ENCODE results near the gene CSE1L. TPM values are rescaled to one million over a fixed set of nuclear protein-coding genes. Genes with fewer than 3 reads are reported as not detected.
"Not testable (repeated sequence)": the region's sequence is repeated elsewhere in the genome, so short reads cannot be mapped to it uniquely, and the experiment has no call there.

CSE1L gene
- total RNA-seq, 2 experiments from 2014 or later, result 115 TPM

DNA sequence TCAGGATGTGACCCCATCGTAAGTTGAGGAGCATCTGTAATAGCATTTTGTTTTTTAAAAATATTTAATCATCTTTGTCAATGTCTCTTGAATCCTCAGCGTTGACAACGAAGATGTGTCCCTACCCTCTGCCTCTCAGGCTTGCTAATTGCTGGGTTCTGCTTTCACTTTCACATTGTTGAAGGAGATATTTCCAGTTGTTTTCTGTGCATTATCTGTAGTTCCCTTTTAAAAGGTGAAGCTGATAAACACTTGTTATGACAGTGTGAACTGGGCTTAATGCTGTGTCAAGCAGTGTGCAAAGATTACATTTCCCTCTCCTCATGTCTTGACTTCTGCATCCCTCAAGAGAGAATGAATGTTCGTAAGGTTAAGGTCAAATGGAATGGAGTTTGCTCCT, 54.9 kb downstream of the CSE1L start:
- intact Hi-C loops (cut with micrococcal nuclease), result no loop called here
- CTCF ChIA-PET, result interaction anchor here (0.6 to 2.7 kb wide), 3 partner anchors 25 to 116 kb away, joined by 3 to 7 read pairs (median 3); no protein-coding TSS in a partner anchor
- POLR2A ChIA-PET, result interaction anchor here (1.0 to 1.1 kb wide), 2 partner anchors 24 to 118 kb away, joined by 3 to 4 read pairs; no protein-coding TSS in a partner anchor
- no peaks in the 10 kb centered on the region for H3K27me3 Mint-ChIP-seq
- DNase-seq (no peak), ATAC-seq (no peak)
- peaks cover 6% of the 10 kb centered on the region for H3K4me1 Mint-ChIP-seq (ENCODE audit: low read depth)
- no peak overlapping the region for H3K4me3 Mint-ChIP-seq
- peak overlapping the region; percentile 75 for H3K27ac Mint-ChIP-seq
- TF ChIP-seq, protein P1, sequence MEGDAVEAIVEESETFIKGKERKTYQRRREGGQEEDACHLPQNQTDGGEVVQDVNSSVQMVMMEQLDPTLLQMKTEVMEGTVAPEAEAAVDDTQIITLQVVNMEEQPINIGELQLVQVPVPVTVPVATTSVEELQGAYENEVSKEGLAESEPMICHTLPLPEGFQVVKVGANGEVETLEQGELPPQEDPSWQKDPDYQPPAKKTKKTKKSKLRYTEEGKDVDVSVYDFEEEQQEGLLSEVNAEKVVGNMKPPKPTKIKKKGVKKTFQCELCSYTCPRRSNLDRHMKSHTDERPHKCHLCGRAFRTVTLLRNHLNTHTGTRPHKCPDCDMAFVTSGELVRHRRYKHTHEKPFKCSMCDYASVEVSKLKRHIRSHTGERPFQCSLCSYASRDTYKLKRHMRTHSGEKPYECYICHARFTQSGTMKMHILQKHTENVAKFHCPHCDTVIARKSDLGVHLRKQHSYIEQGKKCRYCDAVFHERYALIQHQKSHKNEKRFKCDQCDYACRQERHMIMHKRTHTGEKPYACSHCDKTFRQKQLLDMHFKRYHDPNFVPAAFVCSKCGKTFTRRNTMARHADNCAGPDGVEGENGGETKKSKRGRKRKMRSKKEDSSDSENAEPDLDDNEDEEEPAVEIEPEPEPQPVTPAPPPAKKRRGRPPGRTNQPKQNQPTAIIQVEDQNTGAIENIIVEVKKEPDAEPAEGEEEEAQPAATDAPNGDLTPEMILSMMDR (IDR thresholded peaks at IDR 0.05), result no peak
- H3K36me3 Mint-ChIP-seq (ENCODE audit: low read depth), result peaks cover 71% of the 10 kb centered on the region
- no peaks in the 10 kb centered on the region for H3K9me3 Mint-ChIP-seq

GRCh38 chr20:49103019-49103418, 56.9 kb downstream of the CSE1L start:
- Mint-ChIP-seq H3K4me1 (ENCODE audit: low read depth) (peaks cover 6% of the 10 kb centered on the region), H3K27ac (no peak overlapping the region), H3K27me3 (no peaks in the 10 kb centered on the region), H3K9me3 (no peaks in the 10 kb centered on the region), H3K4me3 (no peak overlapping the region), H3K36me3 (ENCODE audit: low read depth) (peaks cover 57% of the 10 kb centered on the region)
- intact Hi-C loops (cut with micrococcal nuclease), result no loop called here
- ATAC-seq, result no peak
- TF ChIP-seq, protein P1 (IDR thresholded peaks at IDR 0.05), result no peak
- ChIA-PET POLR2A (interaction anchor here (0.7 to 1.4 kb wide), 4 partner anchors 13 to 57 kb away, joined by 3 to 4 read pairs (median 3); partner anchors contain the start of gene CSE1L), CTCF (interaction anchor here (1.0 to 2.0 kb wide), 2 partner anchors 16 to 30 kb away, joined by 4 to 7 read pairs; no protein-coding TSS in a partner anchor)
- no peak for DNase-seq

DNA sequence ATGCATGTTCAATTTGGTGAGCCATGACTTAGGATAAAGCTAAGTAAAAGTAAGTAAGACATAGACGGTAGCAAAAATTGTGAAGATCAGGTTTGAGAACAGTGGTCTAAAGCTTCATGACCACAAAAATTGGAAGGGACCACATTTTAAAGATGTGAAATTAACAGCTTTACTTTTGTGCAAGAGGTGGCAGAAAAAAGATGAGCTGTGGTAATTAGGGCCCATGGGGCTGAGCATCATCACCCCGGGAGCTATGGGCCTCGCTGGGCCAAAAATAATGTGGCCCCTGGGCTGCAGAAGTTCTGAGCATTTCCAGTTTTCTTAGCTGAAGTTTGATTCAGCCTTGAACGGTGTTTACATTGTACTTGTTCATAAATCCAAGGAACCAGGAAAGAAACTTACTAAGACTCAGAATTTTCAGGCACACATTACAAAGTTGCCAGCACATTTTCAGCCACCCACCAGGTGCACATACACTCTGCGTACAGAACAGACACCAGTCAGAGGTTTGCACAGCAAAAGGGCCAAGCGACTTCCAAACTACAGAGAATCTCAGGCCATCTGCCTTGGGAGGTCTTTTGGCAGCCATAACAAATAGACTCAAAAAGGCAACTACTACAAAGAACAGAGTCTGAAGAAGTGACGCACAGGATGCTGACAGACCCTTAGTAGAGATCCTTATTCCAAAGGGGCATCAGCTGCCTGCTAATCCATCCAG, 57.7 kb downstream of the CSE1L start:
- Mint-ChIP-seq H3K27ac (peak overlapping the region; percentile 14), H3K36me3 (ENCODE audit: low read depth) (peaks cover 49% of the 10 kb centered on the region), H3K27me3 (no peaks in the 10 kb centered on the region), H3K4me3 (no peak overlapping the region), H3K4me1 (ENCODE audit: low read depth) (peaks cover 6% of the 10 kb centered on the region), H3K9me3 (no peaks in the 10 kb centered on the region)
- CTCF ChIA-PET, result interaction anchor here (1.0 to 2.0 kb wide), 2 partner anchors 17 to 29 kb away, joined by 4 to 7 read pairs; no protein-coding TSS in a partner anchor
- intact Hi-C loops (cut with micrococcal nuclease), result no loop called here
- ATAC-seq (no peak), DNase-seq (no peak)
- TF ChIP-seq, protein P1 (IDR thresholded peaks at IDR 0.05), result no peak
- POLR2A ChIA-PET, result interaction anchor here (0.9 to 1.6 kb wide), 5 partner anchors 9 to 58 kb away, joined by 3 to 4 read pairs (median 3); partner anchors contain the start of gene CSE1L

DNA sequence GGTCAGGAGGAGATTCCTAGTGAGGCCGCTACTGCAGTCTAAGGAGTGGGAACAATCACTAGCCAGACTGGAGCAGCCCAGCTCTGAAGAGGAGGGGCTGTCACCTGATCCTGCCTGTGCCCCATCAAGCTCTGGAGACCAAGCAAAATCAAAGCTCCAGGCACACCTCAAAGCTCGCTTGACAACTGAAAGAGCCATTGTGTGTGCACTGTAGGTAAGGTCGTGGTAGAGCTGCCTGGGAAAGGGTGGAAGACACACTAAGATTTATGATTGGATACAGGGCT, 58.2 kb downstream of the CSE1L start:
- intact Hi-C loops (cut with micrococcal nuclease), result no loop called here
- H3K4me1 Mint-ChIP-seq (ENCODE audit: low read depth), result peaks cover 6% of the 10 kb centered on the region
- DNase-seq, result no peak
- ChIA-PET POLR2A (interaction anchor here (0.9 to 1.6 kb wide), 5 partner anchors 9 to 131 kb away, joined by 3 read pairs; no protein-coding TSS in a partner anchor), CTCF (interaction anchor here (2.0 kb wide), 1 partner anchor 29 kb away, joined by 7 read pairs; no protein-coding TSS in a partner anchor)
- H3K9me3 Mint-ChIP-seq, result no peaks in the 10 kb centered on the region
- TF ChIP-seq, protein P1 (IDR thresholded peaks at IDR 0.05), result no peak
- H3K36me3 Mint-ChIP-seq (ENCODE audit: low read depth), result peaks cover 46% of the 10 kb centered on the region
- no peaks in the 10 kb centered on the region for H3K27me3 Mint-ChIP-seq
- H3K4me3 Mint-ChIP-seq, result no peak overlapping the region
- ATAC-seq, result no peak
- H3K27ac Mint-ChIP-seq, result peak overlapping the region; percentile 14

DNA sequence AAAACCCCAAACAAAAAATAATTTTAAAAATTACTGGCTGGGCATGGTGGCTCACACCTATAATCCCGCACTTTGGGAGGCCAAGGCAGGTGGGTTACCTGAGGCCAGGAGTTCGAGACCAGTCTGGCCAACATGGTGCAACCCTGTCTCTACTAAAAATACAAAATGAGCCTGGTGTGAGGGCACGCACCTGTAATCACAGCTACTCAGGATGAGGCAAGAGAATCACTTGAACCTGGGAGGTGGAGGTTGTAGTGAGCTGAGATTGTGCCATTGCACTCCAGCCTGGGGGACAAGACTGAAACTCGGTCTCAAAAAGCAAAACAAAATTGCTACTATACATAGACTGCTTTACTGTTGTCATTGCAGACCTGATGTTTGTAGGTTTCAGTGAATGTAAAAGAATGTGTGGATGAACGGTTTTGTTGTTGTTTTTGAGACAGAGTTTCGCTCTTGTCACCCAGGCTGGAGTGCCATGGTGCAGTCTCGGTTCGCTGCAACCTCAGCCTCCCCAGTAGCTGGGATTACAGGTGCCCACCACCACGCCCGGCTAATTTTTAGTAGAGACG, 59.0 kb downstream of the CSE1L start:
- H3K27ac Mint-ChIP-seq; ATAC-seq; H3K4me3 Mint-ChIP-seq; DNase-seq; H3K4me1 Mint-ChIP-seq (ENCODE audit: low read depth); H3K9me3 Mint-ChIP-seq; intact Hi-C loops (cut with micrococcal nuclease); H3K27me3 Mint-ChIP-seq; CTCF ChIA-PET: not testable (repeated sequence)
- H3K36me3 Mint-ChIP-seq (ENCODE audit: low read depth), result peaks cover 46% of the 10 kb centered on the region
- POLR2A ChIA-PET, result interaction anchor here (0.9 to 1.6 kb wide), 3 partner anchors 10 to 130 kb away, joined by 3 read pairs; no protein-coding TSS in a partner anchor
